ENCODE data around the gene SLC27A3. TPM values are rescaled to one million over a fixed set of nuclear protein-coding genes. Genes with fewer than 3 reads are reported as not detected.

Gene SLC27A3
- total and polyA plus RNA-seq, 7 donors, result 3.5 to 15.6 (median 5.2) TPM

DNA sequence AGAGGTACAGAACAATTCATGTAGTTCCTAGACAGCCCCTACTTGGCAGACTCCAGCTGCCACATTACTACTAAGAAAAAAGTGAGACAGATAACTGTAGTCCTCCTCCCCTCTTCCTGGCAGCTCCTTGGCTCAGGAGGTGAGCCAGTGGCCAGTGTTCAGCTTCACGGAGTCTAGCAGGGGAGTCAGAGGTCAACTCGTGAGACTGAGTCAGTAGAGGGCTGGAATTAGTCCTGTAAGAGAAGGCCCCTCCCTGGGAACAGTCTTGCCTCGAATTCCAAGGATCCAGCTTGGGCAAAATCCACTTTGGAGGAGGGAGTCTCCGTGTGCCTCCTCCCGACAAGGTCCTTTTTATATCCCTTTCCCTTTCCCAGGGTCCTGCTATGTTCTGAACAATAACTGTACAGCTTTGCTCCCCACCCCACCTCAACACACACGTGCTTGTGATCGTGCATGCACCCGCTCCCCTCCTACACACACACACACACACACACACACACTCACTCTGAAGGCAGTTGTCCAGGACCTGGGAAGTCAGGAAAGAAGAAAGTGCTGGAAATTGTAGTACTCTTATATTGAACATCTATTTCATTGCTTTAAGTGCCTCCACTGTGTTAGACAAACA, 22.5 kb upstream of the SLC27A3 start:
- H3K27ac ChIP-seq, result peak overlapping the region; percentile 32
- no peaks in the 10 kb centered on the region for H3K9me3 ChIP-seq
- no peaks in the 10 kb centered on the region for H3K27me3 ChIP-seq (ENCODE audit: insufficient read depth in 3 of 3, low read length in 2 of 3)
- H3K4me3 ChIP-seq, result no peak overlapping the region
- H3K4me1 ChIP-seq, result peaks cover 35% of the 10 kb centered on the region
- 61 to 81% (median 73%) methylated on average over 8 of the region's 8 CpGs for WGBS, 3 donors
- peaks cover 19 to 89% of the 10 kb centered on the region in 2 donors for H3K36me3 ChIP-seq (ENCODE audit: insufficient read depth in 1 of 2, low read depth in 1 of 2)
- ATAC-seq (no peak), DNase-seq (peak in 1 of 2 donors; percentile 53)
- intact Hi-C loops (cut with DNase I), result loop anchor here in 1 of 2 donors (10.0 kb wide), 1 partner anchor 398 kb away; the partner anchor contains the start of gene S100A9
- TF ChIP-seq, protein P1, sequence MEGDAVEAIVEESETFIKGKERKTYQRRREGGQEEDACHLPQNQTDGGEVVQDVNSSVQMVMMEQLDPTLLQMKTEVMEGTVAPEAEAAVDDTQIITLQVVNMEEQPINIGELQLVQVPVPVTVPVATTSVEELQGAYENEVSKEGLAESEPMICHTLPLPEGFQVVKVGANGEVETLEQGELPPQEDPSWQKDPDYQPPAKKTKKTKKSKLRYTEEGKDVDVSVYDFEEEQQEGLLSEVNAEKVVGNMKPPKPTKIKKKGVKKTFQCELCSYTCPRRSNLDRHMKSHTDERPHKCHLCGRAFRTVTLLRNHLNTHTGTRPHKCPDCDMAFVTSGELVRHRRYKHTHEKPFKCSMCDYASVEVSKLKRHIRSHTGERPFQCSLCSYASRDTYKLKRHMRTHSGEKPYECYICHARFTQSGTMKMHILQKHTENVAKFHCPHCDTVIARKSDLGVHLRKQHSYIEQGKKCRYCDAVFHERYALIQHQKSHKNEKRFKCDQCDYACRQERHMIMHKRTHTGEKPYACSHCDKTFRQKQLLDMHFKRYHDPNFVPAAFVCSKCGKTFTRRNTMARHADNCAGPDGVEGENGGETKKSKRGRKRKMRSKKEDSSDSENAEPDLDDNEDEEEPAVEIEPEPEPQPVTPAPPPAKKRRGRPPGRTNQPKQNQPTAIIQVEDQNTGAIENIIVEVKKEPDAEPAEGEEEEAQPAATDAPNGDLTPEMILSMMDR (IDR thresholded peaks at IDR 0.05), result no peak

DNA sequence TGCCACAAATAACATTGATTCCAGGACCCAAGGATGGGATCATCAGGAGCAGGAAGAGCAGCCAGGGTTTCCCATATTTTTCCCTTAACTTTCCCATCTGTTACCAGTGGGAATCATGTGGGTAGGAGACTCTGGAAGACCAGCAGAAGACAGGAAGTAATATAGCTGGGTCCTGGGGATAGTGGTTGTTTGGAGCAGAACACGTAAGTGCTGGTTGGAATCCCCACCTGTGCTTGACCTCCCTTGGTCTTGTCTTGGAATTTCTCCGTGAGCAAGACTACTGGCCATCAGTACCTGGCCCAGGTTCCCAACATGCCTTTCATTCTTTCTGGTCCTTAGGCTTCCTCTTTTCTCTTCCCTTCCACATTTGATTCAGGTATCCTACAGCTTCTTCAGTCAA, 20.9 kb upstream of the SLC27A3 start:
- Histone ChIP-seq H3K9me3 (no peaks in the 10 kb centered on the region), H3K4me1 (peaks cover 20% of the 10 kb centered on the region), H3K4me3 (no peak overlapping the region), H3K36me3 (ENCODE audit: insufficient read depth in 1 of 2, low read depth in 1 of 2) (peaks cover 12 to 91% of the 10 kb centered on the region in 2 donors), H3K27me3 (ENCODE audit: insufficient read depth in 3 of 3, low read length in 2 of 3) (no peaks in the 10 kb centered on the region), H3K27ac (no peak overlapping the region)
- no peak for ATAC-seq
- TF ChIP-seq, protein P1 (IDR thresholded peaks at IDR 0.05), result no peak
- WGBS, 3 donors, result 91 to 96% (median 94%) methylated on average over 2 of the region's 2 CpGs
- intact Hi-C loops (cut with DNase I), result loop anchor here in 1 of 2 donors (10.0 kb wide), 1 partner anchor 399 kb away; the partner anchor contains the start of gene S100A9
- no peak for DNase-seq

DNA sequence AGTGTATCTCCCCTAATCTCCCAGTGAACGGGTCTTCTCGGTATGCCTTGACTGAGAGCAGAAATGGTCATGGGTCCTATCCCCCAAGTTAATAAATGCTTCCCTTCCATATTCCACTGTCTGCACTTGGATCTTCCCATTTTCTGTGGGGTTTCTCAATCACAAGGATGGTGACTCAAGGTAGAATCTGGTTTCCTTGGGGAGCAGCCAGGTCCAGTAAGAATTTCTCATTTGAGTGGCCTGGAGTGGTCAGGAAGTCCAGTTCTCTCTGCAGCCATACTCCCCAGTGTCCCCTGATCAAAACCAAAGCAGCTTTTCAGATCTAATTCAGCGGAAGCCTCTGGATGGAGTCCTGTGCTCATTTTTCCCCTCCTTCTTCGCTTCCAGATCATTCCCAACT, 14.8 kb upstream of the SLC27A3 start:
- ATAC-seq (peak in 3 of 4 donors; percentile 44 to 61 (median 47)), DNase-seq (no peak)
- WGBS, 3 donors, result 94 to 98% (median 94%) methylated on average over 4 of the region's 4 CpGs
- Histone ChIP-seq H3K4me1 (no peaks in the 10 kb centered on the region), H3K4me3 (no peak overlapping the region), H3K9me3 (no peaks in the 10 kb centered on the region), H3K27ac (no peak overlapping the region), H3K36me3 (ENCODE audit: insufficient read depth in 1 of 2, low read depth in 1 of 2) (peaks cover 5 to 100% of the 10 kb centered on the region in 2 donors), H3K27me3 (ENCODE audit: insufficient read depth in 3 of 3, low read length in 2 of 3) (no peaks in the 10 kb centered on the region)
- intact Hi-C loops (cut with DNase I), result no loop called here
- TF ChIP-seq, protein P1 (IDR thresholded peaks at IDR 0.05), result no peak

DNA sequence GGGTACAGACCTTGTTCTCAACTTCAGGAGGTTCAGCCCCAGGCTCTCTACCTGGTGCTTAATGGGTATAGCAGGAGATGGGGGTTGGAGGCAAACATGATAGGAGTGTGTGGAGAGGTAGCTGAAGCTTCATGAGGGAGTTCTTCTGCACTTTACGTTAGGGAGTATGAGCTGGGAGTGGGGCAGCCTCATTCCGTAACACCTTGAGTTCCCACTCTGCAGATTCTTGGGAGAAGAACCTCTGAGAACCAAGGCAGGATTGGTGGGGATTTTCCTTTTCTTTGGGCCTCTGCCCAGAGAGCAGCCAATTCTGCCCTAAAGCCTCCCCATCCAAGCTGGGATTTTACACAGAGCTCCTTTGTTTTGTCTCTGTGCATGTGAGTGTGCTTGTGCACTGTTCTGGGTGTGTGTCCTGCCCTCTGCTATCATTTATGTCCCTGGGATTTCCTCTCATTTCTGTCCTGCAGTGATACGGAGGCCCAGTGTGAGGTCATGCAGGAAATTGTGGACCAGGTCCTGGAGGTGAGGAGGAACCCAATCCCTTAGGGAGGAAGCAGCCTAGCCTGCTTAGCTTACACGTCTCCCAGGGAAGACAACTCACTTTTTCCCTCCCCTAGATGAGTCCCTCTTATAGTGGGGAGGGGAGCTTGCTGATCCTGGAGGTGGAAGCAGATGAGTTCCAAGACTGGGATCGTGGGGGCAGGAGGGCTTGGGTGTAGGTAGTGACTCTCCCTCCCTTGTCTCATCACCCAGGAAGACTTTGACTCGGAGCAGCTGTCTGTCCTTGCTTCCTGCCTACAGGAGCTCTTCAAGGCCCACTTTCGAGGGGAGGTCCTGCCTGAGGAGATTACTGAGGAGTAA, 11.6 kb upstream of the SLC27A3 start:
- Histone ChIP-seq H3K4me1 (no peaks in the 10 kb centered on the region), H3K27me3 (ENCODE audit: insufficient read depth in 3 of 3, low read length in 2 of 3) (no peaks in the 10 kb centered on the region), H3K4me3 (no peak overlapping the region), H3K36me3 (ENCODE audit: insufficient read depth in 1 of 2, low read depth in 1 of 2) (peaks cover 8 to 99% of the 10 kb centered on the region in 2 donors), H3K9me3 (no peaks in the 10 kb centered on the region), H3K27ac (peak overlapping the region; percentile 55)
- DNase-seq, result no peak
- TF ChIP-seq, protein P1 (IDR thresholded peaks at IDR 0.05), result no peak
- peak in 2 of 4 donors; percentile 40 to 48 for ATAC-seq
- WGBS, 3 donors, result 59 to 68% (median 64%) methylated on average over 7 of the region's 7 CpGs
- intact Hi-C loops (cut with DNase I), result no loop called here

Data from psoas muscle (tissue), 8 donors.